Type B pancreatic cell (in vitro differentiated cells): ENCODE results near the gene CD101. TPM values are rescaled to one million over a fixed set of nuclear protein-coding genes. Genes with fewer than 3 reads are reported as not detected.

Experiments used
- DNase-seq: peaks from one replicate; pipeline ENCODE4 v3.0.0; 2021; ENCODE audit warnings: mixed read lengths; ENCODE audit not compliant: unreplicated experiment; ENCODE audit errors: extremely low spot score
- H3K27ac Mint-ChIP-seq: 2 replicates; pipeline ENCODE4 v1.8.0; 2021; ENCODE audit warnings: mild to moderate bottlenecking, mixed read lengths
- H3K27me3 Mint-ChIP-seq: 2 replicates; pipeline ENCODE4 v1.8.0; 2021; ENCODE audit warnings: mixed read lengths
- H3K36me3 Mint-ChIP-seq: 2 replicates; pipeline ENCODE4 v1.8.0; 2021; ENCODE audit warnings: mixed read lengths
- H3K4me1 Mint-ChIP-seq: one replicate; pipeline ENCODE4 v1.8.0; 2021; ENCODE audit warnings: mixed read lengths; ENCODE audit not compliant: unreplicated experiment
- H3K4me3 Mint-ChIP-seq: 2 replicates; pipeline ENCODE4 v1.8.0; 2021; ENCODE audit warnings: mild to moderate bottlenecking, mixed read lengths
- H3K9me3 Mint-ChIP-seq: 2 replicates; pipeline ENCODE4 v1.8.0; 2021; ENCODE audit warnings: mixed read lengths
- CTCF ChIP-seq: fragments of 200-600 bp; sonication (generic); conservative IDR thresholded peaks from 2 replicates; pipeline ENCODE4 v1.5.0; 2021; ENCODE audit warnings: antibody characterized with exemption, mild to moderate bottlenecking
- total RNA-seq: library from RNA; stranded (reverse); gene quantifications from 2 replicates; pipeline ENCODE4 v1.2.1, GENCODE V29; 2021; ENCODE audit warnings: low replicate concordance

Gene CD101
- total RNA-seq, 1 donor from 2014 or later: 4.4 TPM

GRCh38 chr1:117076648-117077047 is 75.1 kb downstream of the CD101 start:
- DNase-seq: no peak
- no peaks in the 10 kb centered on the region for H3K4me1 Mint-ChIP-seq
- H3K9me3 Mint-ChIP-seq: no peaks in the 10 kb centered on the region
- H3K4me3 Mint-ChIP-seq: no peak overlapping the region
- no peak overlapping the region for H3K27ac Mint-ChIP-seq
- no peaks in the 10 kb centered on the region for H3K27me3 Mint-ChIP-seq
- H3K36me3 Mint-ChIP-seq: peaks cover 37% of the 10 kb centered on the region
- no peak for TF ChIP-seq CTCF

GRCh38 chr1:117077267-117077666 is 75.7 kb downstream of the CD101 start:
- TF ChIP-seq CTCF: no peak
- Mint-ChIP-seq H3K27ac (no peak overlapping the region), H3K27me3 (no peaks in the 10 kb centered on the region), H3K4me3 (no peak overlapping the region), H3K36me3 (peaks cover 37% of the 10 kb centered on the region), H3K9me3 (no peaks in the 10 kb centered on the region), H3K4me1 (no peaks in the 10 kb centered on the region)
- no peak for DNase-seq

- DNase-seq: no peak
- Mint-ChIP-seq H3K4me1 (no peaks in the 10 kb centered on the region), H3K36me3 (peaks cover 36% of the 10 kb centered on the region), H3K4me3 (no peak overlapping the region), H3K27me3 (no peaks in the 10 kb centered on the region), H3K27ac (no peak overlapping the region), H3K9me3 (no peaks in the 10 kb centered on the region)
- TF ChIP-seq CTCF: no peak
These were observed 78.2 kb downstream of the CD101 start for GRCh38 chr1:117079737-117080136.

- Mint-ChIP-seq H3K9me3 (no peaks in the 10 kb centered on the region), H3K4me1 (no peaks in the 10 kb centered on the region), H3K27ac (no peak overlapping the region), H3K27me3 (no peaks in the 10 kb centered on the region), H3K4me3 (no peak overlapping the region), H3K36me3 (peaks cover 23% of the 10 kb centered on the region)
- DNase-seq: no peak
- TF ChIP-seq CTCF: no peak
These were observed 82.7 kb downstream of the CD101 start for GRCh38 chr1:117084231-117084630.

Other genes with a start within 250 kb of the CD101 start
- 0.17 TPM in 1 of 2 replicates, not detected in the other for gene CD2, start 247.3 kb upstream of the CD101 start, total RNA-seq
- gene PTGFRN, start 91.8 kb upstream of the CD101 start, total RNA-seq: 57.7 and 80.0 TPM in 2 replicates
- 28.3 and 47.5 TPM in 2 replicates for gene TTF2, start 58.6 kb downstream of the CD101 start, total RNA-seq
- gene TRIM45, start 120.0 kb downstream of the CD101 start, total RNA-seq: 19.8 and 23.3 TPM in 2 replicates
- 49.4 and 125 TPM in 2 replicates for gene VTCN1, start 209.2 kb downstream of the CD101 start, total RNA-seq